Measurements from ENCODE around the gene TSPAN18.

GRCh38 chr11:44979543-44980399, 253.0 kb downstream of the TSPAN18 start:
- no peak for TF ChIP-seq CTCF (IDR thresholded peaks at IDR 0.05; ENCODE audit: low read depth, low read length)
- TF ChIP-seq EZH2phosphoT487 (IDR thresholded peaks at IDR 0.05; ENCODE audit: low read depth) = no peak

Data from OCI-LY3 (cell line).